ENCODE measurements around the gene B4GALNT2.

DNA sequence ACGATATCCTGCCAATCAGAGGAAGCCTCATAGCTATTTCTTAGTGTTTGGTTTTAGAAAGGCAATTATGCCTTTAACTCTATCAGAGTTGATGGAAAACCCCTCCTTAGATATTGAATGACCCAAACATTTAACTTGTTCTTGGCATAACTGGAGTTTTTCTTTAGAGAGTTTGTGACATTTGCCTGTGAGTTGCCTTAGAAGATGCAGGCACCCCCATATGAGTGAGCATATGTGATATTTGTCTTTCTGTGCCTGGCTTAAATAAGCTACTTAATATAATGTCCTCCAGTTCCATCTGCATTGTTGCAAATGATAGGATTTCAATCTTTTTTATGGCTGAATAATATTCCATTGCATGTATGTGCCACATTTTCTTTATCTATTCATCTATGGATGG is 19.6 kb upstream of the B4GALNT2 start:
- TF ChIP-seq, protein P1, sequence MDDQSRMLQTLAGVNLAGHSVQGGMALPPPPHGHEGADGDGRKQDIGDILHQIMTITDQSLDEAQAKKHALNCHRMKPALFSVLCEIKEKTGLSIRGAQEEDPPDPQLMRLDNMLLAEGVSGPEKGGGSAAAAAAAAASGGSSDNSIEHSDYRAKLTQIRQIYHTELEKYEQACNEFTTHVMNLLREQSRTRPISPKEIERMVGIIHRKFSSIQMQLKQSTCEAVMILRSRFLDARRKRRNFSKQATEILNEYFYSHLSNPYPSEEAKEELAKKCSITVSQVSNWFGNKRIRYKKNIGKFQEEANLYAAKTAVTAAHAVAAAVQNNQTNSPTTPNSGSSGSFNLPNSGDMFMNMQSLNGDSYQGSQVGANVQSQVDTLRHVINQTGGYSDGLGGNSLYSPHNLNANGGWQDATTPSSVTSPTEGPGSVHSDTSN (IDR thresholded peaks at IDR 0.05): no peak
- TF ChIP-seq SREBF2 (IDR thresholded peaks at IDR 0.05): no peak
- TF ChIP-seq, protein P2, sequence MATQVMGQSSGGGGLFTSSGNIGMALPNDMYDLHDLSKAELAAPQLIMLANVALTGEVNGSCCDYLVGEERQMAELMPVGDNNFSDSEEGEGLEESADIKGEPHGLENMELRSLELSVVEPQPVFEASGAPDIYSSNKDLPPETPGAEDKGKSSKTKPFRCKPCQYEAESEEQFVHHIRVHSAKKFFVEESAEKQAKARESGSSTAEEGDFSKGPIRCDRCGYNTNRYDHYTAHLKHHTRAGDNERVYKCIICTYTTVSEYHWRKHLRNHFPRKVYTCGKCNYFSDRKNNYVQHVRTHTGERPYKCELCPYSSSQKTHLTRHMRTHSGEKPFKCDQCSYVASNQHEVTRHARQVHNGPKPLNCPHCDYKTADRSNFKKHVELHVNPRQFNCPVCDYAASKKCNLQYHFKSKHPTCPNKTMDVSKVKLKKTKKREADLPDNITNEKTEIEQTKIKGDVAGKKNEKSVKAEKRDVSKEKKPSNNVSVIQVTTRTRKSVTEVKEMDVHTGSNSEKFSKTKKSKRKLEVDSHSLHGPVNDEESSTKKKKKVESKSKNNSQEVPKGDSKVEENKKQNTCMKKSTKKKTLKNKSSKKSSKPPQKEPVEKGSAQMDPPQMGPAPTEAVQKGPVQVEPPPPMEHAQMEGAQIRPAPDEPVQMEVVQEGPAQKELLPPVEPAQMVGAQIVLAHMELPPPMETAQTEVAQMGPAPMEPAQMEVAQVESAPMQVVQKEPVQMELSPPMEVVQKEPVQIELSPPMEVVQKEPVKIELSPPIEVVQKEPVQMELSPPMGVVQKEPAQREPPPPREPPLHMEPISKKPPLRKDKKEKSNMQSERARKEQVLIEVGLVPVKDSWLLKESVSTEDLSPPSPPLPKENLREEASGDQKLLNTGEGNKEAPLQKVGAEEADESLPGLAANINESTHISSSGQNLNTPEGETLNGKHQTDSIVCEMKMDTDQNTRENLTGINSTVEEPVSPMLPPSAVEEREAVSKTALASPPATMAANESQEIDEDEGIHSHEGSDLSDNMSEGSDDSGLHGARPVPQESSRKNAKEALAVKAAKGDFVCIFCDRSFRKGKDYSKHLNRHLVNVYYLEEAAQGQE (IDR thresholded peaks at IDR 0.05): no peak
- no peak for TF ChIP-seq POLR2A (IDR thresholded peaks at IDR 0.05; ENCODE audit: low read length)

Measured in A549 (cell line).